HG02970 (cell line): ENCODE results near the gene SLC2A11.

Experiments used
- ATAC-seq: cut with Tn5 transposase; IDR thresholded peaks from one replicate; pipeline ENCODE4 v1.9.1; 2021; ENCODE audit warnings: mild to moderate bottlenecking, moderate library complexity, moderate number of reproducible peaks; ENCODE audit not compliant: unreplicated experiment, low FRiP score

The SLC2A11 gene

DNA sequence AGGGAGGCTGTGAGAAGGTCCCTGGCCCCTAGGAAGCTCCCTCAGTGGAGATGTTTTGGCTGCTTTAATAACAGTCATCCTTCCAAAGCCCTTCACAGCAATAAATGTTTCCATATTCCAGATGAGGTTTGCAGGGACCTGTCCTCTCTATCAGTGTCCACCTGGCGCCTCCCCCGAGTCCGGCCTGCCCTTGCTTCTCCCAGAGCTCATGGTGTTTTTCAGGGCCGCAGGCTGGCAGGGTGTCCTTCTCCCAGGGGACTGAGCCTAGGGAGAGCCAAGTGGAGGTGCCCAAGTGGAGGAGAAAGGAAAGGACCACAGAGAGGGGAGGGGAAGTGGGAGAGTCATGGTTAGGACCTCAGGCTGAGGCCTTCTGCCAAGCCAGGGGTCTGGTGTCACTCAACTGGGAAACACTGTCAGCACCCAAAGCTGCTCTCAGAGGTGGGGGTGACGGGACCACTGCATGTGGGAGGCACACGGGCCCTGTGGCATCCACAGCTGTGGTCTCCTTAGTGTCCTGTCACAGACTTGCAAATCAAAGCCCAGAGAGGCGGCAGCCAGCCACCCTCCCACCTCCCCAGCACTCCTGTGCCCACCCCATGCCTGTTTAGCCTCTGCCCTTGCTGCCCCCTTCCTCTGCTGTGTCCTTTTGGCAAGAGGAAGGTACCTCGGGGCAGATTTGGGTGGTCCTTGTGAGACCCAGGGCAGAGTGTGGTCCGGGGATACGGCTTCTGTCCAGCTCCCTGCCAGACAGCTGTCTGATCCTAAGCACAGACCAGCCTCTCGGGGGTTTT is 25.3 kb upstream of the SLC2A11 start:
- ATAC-seq: no peak

DNA sequence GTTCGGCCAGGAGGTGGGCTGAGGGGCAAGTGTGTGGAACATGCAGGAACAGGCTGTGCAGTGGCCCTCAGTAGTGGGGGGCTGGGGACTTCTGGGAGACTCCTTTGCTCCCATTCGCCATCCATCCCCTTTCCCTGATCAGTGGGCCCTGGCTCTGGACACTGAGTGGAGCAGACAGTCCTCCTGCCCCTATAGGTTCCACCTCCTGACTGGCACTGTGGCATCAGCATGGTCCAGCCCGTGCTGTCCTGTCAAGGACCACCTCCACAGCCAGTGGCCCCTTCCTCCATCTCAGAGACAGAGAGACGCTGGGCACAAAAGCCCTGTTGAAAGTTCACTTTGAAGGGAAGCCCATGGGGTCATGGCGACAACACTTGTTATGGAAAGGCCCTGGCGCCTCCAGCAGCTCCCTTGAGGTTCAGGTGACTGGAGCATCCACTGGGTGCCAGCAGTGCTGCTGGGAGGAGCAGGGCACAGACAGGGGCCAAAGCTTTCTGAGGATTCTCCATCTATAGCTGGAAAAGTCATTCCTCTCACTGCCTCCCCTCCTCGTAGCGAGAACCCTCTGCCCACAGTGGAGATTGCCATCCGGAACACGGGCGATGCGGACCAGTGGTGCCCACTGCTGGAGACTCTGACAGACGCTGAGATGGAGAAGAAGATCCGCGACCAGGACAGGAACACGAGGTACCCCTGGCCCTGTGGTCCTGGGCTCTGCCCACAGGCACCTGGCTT is 24.5 kb upstream of the SLC2A11 start:
- ATAC-seq: no peak

DNA sequence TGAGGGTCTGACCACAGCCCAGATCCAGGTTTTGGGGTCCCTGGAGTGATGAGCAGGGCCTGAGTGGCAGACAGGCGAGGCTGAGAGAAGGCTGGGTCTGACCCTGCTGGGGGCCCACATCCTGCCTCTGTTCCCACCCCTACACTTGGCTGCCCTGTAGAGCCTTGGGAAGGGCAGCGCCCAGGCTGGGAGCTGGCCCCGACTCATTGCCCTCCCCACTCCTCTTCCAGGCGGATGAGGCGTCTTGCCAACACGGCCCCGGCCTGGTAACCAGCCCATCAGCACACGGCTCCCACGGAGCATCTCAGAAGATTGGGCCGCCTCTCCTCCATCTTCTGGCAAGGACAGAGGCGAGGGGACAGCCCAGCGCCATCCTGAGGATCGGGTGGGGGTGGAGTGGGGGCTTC is 23.8 kb upstream of the SLC2A11 start:
- no peak for ATAC-seq

DNA sequence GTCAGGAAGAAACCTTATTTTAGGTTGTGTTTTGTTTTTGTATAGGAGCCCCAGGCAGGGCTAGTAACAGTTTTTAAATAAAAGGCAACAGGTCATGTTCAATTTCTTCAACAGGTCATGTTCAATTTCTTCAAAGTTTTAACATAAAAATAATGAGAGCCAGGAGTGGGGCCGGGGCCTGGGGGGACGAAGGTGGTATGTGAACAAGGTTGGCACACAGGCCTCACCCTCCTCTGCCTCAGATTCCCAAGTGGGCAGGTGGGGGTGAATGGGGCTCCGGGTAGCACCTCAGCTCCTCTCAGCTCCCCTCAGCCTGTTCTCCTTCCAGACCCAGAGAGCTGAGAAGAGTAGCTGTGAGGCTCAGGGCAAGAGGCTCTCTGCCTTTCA is 23.3 kb upstream of the SLC2A11 start:
- no peak for ATAC-seq

DNA sequence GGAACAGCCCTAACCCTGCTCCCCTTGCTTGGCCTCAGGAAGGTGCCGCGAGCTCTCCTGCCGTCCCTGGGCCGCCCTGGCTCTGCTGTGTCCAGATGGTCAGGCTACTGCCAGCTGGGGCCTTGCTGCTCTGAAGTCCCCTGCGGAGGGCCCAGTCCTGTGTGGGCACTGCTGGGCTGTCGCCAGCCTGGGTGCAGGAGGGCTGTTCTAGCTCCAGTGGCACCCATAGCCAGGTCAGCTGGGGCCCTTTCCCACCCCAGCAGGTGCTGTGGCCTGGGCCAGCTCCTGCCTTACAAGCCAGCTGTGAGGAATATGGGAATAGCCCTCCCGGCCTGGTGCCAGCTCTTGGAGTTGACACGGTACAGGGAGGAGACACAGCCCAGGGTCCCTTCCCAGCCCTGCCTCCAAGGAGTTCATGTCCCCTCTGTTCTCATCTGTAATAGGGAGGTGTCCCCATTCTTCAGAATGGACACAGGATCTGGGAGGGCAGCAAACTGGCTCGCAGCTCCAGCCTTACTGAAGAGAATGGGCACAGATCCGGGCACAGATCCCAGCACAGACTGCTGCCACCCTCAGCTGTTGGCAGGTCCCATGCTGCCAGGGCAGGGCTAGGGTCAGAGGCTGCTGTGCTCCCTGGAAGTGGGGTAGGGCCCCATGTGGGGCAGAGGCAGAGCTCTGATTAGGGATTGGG is 22.7 kb upstream of the SLC2A11 start:
- no peak for ATAC-seq

DNA sequence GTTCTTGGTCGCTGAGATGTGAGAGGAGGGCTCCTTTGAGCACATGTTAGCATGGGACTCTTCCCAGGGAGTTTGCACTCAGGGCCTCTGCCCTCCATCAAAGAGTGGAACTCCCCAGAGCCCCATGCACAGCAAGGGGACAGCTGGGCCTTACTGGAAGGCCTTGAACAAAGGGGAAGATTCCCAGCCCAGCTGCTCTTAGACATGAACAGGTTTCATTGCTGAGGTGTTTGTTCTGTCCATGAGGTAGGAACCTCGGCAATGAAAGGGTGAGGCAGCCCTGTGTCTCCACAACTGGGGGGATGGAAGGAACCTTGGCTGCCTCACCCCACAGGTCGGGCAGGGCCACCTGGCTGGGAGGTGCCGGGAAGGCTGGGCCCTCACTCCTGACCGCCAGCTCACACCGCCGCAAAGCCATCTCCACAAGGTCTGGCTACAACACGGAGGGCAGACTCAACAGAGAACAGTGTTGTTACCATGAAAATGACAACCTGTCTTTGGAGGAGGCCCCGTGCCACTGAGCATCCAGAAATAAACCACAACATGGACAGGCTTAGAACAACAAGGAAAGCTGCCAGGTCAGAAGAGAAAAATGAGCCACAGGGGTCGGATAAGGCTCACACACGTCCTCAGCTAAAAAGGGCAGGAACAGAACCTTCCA is 22.1 kb upstream of the SLC2A11 start:
- ATAC-seq: no peak

DNA sequence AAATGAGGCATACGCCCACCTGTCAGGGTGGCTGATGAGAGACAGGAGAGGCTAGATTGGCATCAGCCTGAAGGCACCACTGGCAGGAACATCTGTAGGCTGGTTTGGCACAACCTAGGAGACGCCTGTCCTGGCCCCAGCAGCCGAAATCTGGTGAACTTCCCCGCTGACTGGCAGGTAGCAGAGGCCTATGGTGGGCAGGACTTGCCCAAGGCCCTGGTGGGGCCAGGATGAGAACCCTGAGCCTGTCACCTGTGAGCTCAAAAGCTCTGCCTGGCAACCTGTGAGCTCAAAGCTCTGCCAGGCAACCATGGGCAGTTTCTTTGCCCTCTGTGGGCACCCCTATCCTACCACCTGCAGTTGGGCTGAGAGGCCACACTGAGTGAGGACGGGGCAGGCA is 21.4 kb upstream of the SLC2A11 start:
- ATAC-seq: no peak

DNA sequence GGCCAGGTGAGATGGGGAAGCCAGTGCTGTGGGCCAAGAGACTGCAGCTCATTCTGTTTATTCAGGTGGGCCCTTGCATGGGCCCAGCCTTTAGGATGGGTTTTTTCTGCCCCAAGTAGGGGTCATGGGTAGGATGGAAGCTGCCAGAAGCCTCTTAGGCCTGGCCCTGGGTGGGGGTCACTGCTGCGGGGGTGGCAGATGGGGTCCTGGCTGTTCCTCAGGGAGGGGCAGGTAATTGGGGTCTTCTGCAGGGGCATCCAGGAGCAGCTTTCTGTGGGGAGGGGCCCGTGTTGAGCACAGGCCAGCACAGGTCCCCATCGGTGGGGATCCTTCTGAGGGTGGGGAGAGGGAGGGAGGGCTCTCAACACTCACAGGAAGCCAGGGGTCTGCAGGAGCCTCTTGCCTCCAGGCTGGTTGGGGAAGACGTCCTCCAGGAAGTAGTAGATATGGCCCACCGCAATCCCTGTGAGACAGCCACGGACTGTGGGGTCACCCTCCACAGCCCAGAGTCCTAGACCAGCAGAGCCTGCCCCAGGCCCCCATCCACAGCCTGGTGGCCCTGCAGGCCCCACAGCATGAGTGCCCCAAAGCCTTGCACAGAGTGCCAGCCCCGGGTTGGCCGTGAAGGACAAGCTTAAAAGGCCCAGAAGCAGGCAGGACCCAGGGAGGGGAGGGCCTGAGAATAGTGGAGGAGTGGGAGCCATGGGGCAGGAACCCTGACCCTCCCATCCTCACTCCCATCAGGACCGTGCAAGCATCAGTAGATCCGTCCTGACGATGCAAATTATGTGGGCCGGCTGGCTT is 20.8 kb upstream of the SLC2A11 start:
- no peak for ATAC-seq

DNA sequence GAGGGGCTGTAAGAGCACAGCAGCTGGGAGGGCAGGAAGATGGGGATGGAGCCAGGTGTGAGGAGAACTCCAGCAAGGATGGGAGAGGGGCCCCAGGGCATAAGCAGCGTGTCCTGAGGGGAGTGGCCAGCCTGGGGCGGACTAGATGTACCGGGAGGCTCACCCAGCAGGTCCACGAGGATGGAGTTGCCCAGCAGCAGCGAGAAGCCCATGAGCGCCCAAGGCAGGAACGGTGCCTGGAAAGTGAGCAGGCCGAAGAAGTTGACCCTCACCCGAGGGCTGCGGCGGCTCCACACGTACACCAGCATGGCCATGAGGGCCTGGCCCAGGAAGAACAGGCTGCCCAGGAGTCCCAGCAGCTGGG is 20.2 kb upstream of the SLC2A11 start:
- no peak for ATAC-seq

DNA sequence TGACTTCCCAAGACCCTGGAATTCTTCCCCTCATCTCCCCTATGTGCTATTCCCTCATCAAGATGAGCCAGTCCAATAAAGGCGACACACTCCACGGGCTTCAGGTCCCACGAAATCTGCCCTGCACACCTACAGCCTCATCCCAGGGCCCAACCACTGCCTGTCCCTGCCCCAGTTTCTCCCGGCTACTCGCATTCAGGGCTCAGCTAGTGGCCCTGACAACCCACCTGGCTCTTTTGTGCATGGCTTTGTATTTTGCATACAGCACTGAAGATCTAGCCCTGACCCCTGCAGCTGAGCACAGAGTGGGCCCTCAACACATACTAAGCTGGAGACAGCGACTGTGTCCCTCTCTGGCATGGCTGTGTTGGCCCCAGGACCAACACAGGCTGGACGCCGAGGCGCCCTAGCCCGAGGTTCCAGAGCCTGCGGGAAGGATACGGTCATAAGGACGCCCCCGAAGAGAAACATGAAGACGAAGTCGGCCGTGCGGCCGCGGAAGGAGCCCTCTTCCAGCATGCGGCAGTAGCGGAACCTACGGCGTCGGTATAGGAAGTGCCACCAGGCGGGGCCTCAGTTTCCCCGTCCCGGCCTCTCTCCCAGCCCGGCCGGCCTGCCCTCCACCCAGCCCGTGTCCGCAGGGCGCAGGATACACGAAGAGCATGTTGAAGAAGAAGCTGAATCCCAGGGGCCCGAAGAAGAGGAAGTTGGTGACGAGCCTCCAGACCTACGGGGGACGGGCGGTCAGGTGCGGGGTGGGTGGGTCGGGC is 19.6 kb upstream of the SLC2A11 start:
- no peak for ATAC-seq

DNA sequence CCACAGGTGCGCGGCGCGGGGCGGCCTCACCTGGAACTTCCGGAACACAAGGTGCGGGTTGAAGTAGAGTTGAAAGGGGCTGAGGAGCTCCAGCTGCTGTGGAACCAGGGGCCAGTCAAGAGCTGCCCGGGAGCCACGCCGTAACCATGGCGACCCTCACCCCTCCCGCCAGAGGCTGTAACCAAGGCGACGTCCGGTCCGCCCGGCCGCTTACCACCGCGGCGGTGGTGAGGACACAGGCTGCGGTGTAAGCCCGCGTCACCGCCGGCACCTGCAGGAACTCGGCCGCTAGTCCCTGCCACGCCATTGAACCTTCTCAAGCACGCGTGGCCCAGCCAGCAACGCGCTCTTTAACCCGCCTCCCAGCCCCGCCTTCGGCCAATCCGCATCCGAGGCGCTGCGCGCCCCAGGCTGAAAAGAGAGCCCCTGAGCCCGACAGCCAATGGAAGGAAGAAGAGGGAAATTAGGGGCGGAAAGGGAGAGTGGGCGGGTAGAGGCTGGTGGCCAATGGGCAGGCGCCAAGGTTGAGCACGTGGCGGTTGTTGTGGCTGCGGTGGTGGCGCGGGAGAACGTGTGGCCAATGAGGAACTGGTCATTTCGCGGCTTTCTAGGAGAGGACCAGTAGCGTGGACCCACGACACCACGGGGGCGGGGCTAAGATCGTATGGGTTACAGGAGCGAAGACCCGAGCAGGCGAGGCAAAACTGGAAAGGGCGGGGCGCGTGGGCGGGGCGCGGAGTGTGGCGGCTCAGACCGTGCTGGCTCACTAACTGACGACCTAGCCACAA is 18.8 kb upstream of the SLC2A11 start, which contains the start of gene DERL3:
Gene DERL3, minus strand, starts transcription at position 326 of the 788 bp plus-strand sequence. Its CDS starts 19 bp downstream, at position 307.
- ATAC-seq: peak; percentile 81

DNA sequence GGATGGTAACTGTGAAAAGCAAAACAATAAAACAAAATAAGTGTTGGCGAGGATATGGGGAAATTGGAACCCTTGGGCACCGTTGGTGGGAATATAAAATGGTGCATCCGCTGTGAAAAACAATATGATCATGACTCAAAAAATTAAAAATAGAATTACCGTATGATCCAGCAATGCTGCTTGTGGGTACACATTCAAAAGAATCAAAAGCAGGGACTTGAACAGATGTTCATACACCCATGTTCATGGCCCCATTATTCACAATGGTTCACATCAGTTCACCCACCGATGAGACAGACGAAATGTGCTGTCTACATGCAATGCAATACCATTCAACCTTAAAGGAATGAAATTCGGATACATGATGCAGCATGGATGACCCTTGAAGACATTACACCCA is 17.6 kb upstream of the SLC2A11 start:
- no peak for ATAC-seq

DNA sequence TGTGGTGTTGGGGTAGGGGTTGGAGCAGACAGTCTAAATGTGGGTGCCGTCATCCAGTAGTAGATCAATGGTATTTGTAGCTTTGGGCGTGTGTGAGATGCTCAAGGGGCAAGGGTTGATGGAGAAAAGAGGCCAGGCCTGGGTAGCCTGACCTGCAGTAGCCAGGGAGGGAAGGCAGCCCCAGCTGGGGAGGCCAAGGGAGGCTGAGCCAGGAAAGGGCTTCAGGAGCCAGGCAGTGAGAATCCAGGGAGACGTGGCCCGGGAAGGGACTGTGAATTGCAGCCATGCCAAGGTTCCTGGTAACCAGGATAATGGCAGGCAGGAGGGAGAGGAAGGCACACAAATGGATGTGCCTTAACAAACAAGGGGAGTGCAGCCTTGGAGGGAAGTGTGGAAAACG is 16.4 kb upstream of the SLC2A11 start:
- no peak for ATAC-seq

DNA sequence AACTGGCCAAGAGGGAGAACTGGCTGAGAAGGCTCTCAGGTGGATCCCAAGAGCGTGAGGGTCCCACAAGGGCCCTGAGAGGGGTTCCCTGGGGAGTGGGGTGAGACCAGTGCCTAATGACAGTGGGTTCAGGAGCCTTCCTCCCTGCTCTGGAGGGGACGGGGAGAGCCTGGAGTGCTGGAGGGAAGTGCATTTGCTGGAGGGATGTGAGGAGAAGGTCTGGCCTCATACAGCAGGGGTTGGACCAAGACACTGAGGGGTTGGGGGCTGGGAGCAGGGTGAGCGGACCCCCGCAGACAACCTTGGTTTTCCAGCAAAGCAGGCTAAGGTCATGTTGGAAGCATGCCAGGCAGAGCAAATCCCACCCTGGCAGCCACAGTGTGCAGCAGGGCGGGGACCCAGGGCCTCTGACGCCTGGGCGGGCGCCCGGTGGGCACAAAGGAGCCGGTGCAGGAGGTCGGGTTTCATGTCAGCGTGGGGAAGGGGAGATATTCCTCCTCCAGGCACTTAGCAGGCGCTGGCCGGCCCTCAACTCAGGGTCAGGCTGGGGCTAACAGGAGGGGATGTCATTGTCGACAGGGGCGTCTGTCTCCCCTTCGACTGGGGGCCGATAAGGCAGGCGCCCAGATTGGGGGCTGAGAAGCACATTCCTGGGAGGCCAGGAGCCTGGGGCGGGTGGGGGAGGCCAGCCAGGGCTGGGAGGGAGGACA is 15.8 kb upstream of the SLC2A11 start:
- ATAC-seq: no peak

DNA sequence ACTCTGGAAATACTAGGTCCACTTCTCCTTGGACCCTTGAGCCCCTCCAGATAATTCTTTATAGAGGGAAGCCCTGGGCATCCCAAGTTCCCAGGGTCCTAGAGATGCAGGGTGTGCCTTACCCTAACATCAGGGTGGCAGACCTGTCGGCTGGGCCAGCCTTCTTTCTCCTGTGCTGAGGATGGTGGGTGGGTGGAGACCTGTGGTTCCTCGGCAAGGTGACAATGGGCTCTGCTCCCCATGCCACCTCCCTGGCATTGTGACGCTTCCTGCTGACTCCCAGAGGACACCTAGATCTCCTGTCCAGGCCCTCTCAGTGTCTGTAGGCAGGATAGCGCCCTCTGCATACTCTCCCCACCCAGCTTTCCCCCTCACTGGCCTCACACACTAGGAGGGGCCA is 15.1 kb upstream of the SLC2A11 start:
- ATAC-seq: no peak

DNA sequence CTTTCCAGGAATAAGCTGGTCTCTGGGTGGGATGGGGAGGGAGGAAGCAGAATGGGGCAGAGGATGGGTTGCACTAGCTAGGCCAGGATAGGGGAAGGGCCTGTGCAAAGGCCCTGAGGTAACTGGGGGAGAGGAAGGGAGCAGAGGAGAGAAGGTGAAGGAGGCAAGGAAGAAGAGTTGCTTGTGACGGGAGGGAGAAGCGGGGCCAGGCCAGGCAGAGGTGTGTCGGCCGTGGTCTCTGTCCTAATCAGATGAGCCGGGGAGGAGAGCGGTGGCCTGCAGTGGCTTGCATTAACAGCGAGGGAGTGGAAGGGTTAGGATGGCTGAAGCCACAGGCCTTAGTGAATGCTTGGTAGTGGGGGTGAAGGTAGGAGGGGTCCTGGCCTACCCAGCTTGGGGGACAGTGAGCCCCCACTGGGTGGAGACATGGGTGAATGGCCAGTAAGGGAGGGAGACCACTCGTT is 12.9 kb upstream of the SLC2A11 start:
- ATAC-seq: no peak

DNA sequence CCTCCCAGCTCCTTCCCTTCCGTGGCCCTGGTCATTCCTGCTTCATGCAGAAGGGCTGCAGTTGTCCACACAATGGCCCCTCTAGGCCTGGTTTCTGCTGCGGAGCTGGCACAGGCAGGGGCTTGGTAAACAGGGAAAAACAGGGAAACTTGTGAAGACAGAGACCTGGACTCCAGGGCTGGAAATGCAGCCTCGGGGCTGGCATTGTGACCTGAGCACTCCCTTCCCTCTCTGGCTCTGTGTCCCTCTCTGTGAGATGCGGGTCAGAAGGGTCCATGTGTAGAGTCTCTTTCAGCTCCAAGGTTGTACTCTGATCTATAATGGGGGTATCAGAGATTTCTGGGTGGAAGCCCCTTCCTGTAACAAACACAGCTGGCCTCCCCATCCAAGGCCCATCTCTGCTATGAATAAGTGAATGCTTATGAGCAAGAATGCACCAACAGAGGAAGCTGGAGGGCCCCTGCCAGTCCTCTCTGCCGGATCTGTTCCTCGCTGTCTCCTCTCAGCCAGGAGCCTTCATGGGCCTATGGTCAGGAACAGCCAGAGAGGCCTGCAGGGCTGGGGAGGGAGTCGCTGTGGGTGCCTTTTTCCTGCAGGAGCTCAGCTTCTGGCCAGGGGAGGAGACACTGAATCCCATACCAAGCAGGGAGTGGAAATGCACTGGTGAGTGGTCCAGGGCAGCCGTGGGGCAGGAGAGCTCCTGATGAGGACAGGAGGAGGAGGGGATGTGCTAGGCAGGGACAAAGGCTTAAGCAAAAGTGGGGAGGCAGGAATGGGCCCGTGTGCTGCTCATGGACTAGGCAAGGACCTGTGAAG is 12.2 kb upstream of the SLC2A11 start:
- ATAC-seq: no peak
